Measurements from ENCODE around the gene CCDC157. TPM values are rescaled to one million over a fixed set of nuclear protein-coding genes. Genes with fewer than 3 reads are reported as not detected.

Gene CCDC157
- total and polyA plus RNA-seq, 12 donors, result 0.48 to 9.9 (median 2.8) TPM

- Histone ChIP-seq H3K4me3 (no peak overlapping the region), H3K4me1 (replicated peaks in 1 of 2) (no peaks in the 10 kb centered on the region), H3K27ac (no peak overlapping the region), H3K27me3 (no peaks in the 10 kb centered on the region), H3K36me3 (replicated peaks in 1 of 2) (no peaks in the 10 kb centered on the region), H3K9me3 (replicated peaks in 1 of 3) (no peaks in the 10 kb centered on the region)
- 80 to 98% (median 90%) methylated on average over 6 of the region's 6 CpGs for WGBS, 4 donors
- DNase-seq, result no peak
- TF ChIP-seq POLR2A (IDR thresholded peaks at IDR 0.05) (no peak), CTCF (IDR thresholded peaks at IDR 0.05) (no peak)
- intact Hi-C loops (cut with DNase I), result no loop called here
Observed at GRCh38 chr22:30406400-30406799, 49.6 kb downstream of the CCDC157 start.

- H3K4me3 ChIP-seq, result no peak overlapping the region
- H3K27me3 ChIP-seq, result no peaks in the 10 kb centered on the region
- no peak overlapping the region for H3K27ac ChIP-seq
- no peaks in the 10 kb centered on the region for H3K4me1 ChIP-seq (replicated peaks in 1 of 2)
- intact Hi-C loops (cut with DNase I), result no loop called here
- 85 to 91% (median 89%) methylated on average over 7 to 13 of the region's 13 CpGs for WGBS, 4 donors
- DNase-seq, result no peak
- TF ChIP-seq POLR2A (IDR thresholded peaks at IDR 0.05), result no peak
- no peak for TF ChIP-seq CTCF (IDR thresholded peaks at IDR 0.05)
- no peaks in the 10 kb centered on the region for H3K9me3 ChIP-seq (replicated peaks in 1 of 3)
- no peaks in the 10 kb centered on the region for H3K36me3 ChIP-seq (replicated peaks in 1 of 2)
Observed at GRCh38 chr22:30408388-30409102, 51.7 kb downstream of the CCDC157 start.

GRCh38 chr22:30411780-30412179, 55.0 kb downstream of the CCDC157 start:
- TF ChIP-seq POLR2A (IDR thresholded peaks at IDR 0.05), result no peak
- TF ChIP-seq CTCF (IDR thresholded peaks at IDR 0.05), result no peak
- WGBS, 4 donors, result 81 to 93% (median 87%) methylated on average over 3 of the region's 3 CpGs
- Histone ChIP-seq H3K4me1 (replicated peaks in 1 of 2) (no peaks in the 10 kb centered on the region), H3K4me3 (no peak overlapping the region), H3K36me3 (replicated peaks in 1 of 2) (peaks cover 0 to 12% of the 10 kb centered on the region in 2 donors), H3K27me3 (no peaks in the 10 kb centered on the region), H3K9me3 (replicated peaks in 1 of 3) (no peaks in the 10 kb centered on the region), H3K27ac (no peak overlapping the region)
- intact Hi-C loops (cut with DNase I), result no loop called here
- DNase-seq, result no peak

GRCh38 chr22:30413001-30413400, 56.2 kb downstream of the CCDC157 start:
- H3K4me1 ChIP-seq (replicated peaks in 1 of 2), result no peaks in the 10 kb centered on the region
- H3K27me3 ChIP-seq, result no peaks in the 10 kb centered on the region
- no peak overlapping the region for H3K27ac ChIP-seq
- peaks cover 0 to 23% of the 10 kb centered on the region in 2 donors for H3K36me3 ChIP-seq (replicated peaks in 1 of 2)
- intact Hi-C loops (cut with DNase I), result no loop called here
- no peak overlapping the region for H3K4me3 ChIP-seq
- no peaks in the 10 kb centered on the region for H3K9me3 ChIP-seq (replicated peaks in 1 of 3)
- TF ChIP-seq CTCF (IDR thresholded peaks at IDR 0.05) (no peak), POLR2A (IDR thresholded peaks at IDR 0.05) (no peak)
- WGBS, 4 donors, result 76 to 92% (median 88%) methylated on average over 4 of the region's 4 CpGs
- no peak for DNase-seq
